Inferior parietal cortex (tissue), 1 donor: ENCODE data around the gene HYDIN.

Source experiments
- DNase-seq: peaks from one replicate; pipeline ENCODE4 v3.0.0-alpha.2; 2016; ENCODE audit errors: extremely low spot score

Gene HYDIN

GRCh38 chr16:70789595-70790447 lies 440.7 kb downstream of the HYDIN start:
- no peak for DNase-seq

GRCh38 chr16:70788668-70789594 lies 441.6 kb downstream of the HYDIN start:
- no peak for DNase-seq

- DNase-seq = no peak
These were observed 444.3 kb downstream of the HYDIN start for GRCh38 chr16:70786020-70786755.

- no peak for DNase-seq
These were observed 445.6 kb downstream of the HYDIN start for GRCh38 chr16:70784692-70785555.

GRCh38 chr16:70782237-70782636 lies 448.3 kb downstream of the HYDIN start:
- no peak for DNase-seq

GRCh38 chr16:70781800-70782199 lies 448.7 kb downstream of the HYDIN start:
- DNase-seq = no peak

GRCh38 chr16:70780546-70780945 lies 450.0 kb downstream of the HYDIN start:
- DNase-seq = no peak

GRCh38 chr16:70779361-70779760 lies 451.2 kb downstream of the HYDIN start:
- DNase-seq = no peak

- DNase-seq = no peak
These were observed 451.6 kb downstream of the HYDIN start for GRCh38 chr16:70778901-70779309.

- DNase-seq = no peak
These were observed 452.5 kb downstream of the HYDIN start for GRCh38 chr16:70777973-70778406.

- no peak for DNase-seq
These were observed 453.0 kb downstream of the HYDIN start for GRCh38 chr16:70777496-70777895.

GRCh38 chr16:70775399-70775798 lies 455.1 kb downstream of the HYDIN start:
- no peak for DNase-seq

GRCh38 chr16:70774261-70774660 lies 456.3 kb downstream of the HYDIN start:
- DNase-seq = no peak

- no peak for DNase-seq
These were observed 458.0 kb downstream of the HYDIN start for GRCh38 chr16:70772493-70772892.

- DNase-seq = peak; percentile 78
These were observed 459.6 kb downstream of the HYDIN start for GRCh38 chr16:70770626-70771552.

GRCh38 chr16:70770291-70770625 lies 460.3 kb downstream of the HYDIN start:
- DNase-seq = no peak

- DNase-seq = no peak
These were observed 460.8 kb downstream of the HYDIN start for GRCh38 chr16:70769761-70770160.

GRCh38 chr16:70769131-70769530 lies 461.4 kb downstream of the HYDIN start:
- no peak for DNase-seq

GRCh38 chr16:70768203-70768580 lies 462.3 kb downstream of the HYDIN start:
- no peak for DNase-seq
